Mesothelial cell of epicardium (in vitro differentiated cells): ENCODE measurements around the gene CMTR2. TPM values are rescaled to one million over a fixed set of nuclear protein-coding genes. Genes with fewer than 3 reads are reported as not detected.

Experiments
- total RNA-seq: library from RNA; stranded (reverse); gene quantifications from 3 replicates; pipeline ENCODE4 v1.2.1, GENCODE V29; 2021

CMTR2 gene
- total RNA-seq, 1 donor from 2014 or later, result 28.7 TPM

Other genes with a start within 250 kb of the CMTR2 start
- gene HYDIN, start 58.7 kb downstream of the CMTR2 start, total RNA-seq, result 0.42 to 1.2 TPM (median 0.72 TPM) in 3 replicates
- 0.22 to 0.51 TPM (median 0.25 TPM) in 3 replicates for gene CALB2, start 69.3 kb upstream of the CMTR2 start, total RNA-seq
- not detected in 3 replicates for gene TLE7, start 152.7 kb upstream of the CMTR2 start, total RNA-seq
- 12.3 to 16.4 TPM (median 12.8 TPM) in 3 replicates for gene ZNF23, start 172.8 kb upstream of the CMTR2 start, total RNA-seq
- 7.2 to 8.4 TPM (median 7.3 TPM) in 3 replicates for gene ZNF19, start 199.9 kb upstream of the CMTR2 start, total RNA-seq
- gene CHST4, start 237.0 kb upstream of the CMTR2 start, total RNA-seq, result not detected in 3 replicates